Fibroblast of lung (primary cell): ENCODE results near the gene ZNF277. TPM values are rescaled to one million over a fixed set of nuclear protein-coding genes. Genes with fewer than 3 reads are reported as not detected.

Experiments
- DNase-seq, 2 donors: peaks; one replicate each; pipeline versions ENCODE4 v3.0.0 to v3.0.0-alpha.2; 2010; ENCODE audit warnings: low read depth in 2 of 2
- H2AFZ ChIP-seq: 2 replicates; pipeline ENCODE4 v1.5.1; 2012; ENCODE audit warnings: low read length, control low read depth, inconsistent platforms
- H3K27ac ChIP-seq: 2 replicates; pipeline ENCODE4 v1.5.1; 2011; ENCODE audit warnings: low read length, control low read depth; ENCODE audit not compliant: insufficient read depth
- H3K27me3 ChIP-seq: 2 replicates; pipeline ENCODE4 v1.5.1; 2011; ENCODE audit warnings: mild to moderate bottlenecking, low read length; ENCODE audit not compliant: control insufficient read depth, insufficient read depth
- H3K36me3 ChIP-seq: 2 replicates; pipeline ENCODE4 v1.5.1; 2011; ENCODE audit warnings: low read length; ENCODE audit not compliant: control insufficient read depth, insufficient read depth
- H3K4me1 ChIP-seq: 2 replicates; pipeline ENCODE4 v1.5.1; 2011; ENCODE audit warnings: low read length; ENCODE audit not compliant: control insufficient read depth, insufficient read depth; ENCODE audit errors: extremely low read depth
- H3K4me2 ChIP-seq: 2 replicates; pipeline ENCODE4 v1.5.1; 2011; ENCODE audit warnings: low read length, control low read depth; ENCODE audit not compliant: insufficient read depth; ENCODE audit errors: extremely low read depth
- H3K4me3 ChIP-seq, 4 experiments: fragments of 200-600 bp in 1 of 4; sonication (generic) in 1 of 4; replicated peaks in 1 of 4; 2 replicates each; pipeline ENCODE4 v1.5.1; 2011 to 2016; ENCODE audit warnings: low read length in 4 of 4, low read depth in 3 of 4, mild to moderate bottlenecking in 3 of 4, control low read depth in 2 of 4, inconsistent platforms in 1 of 4, mixed read lengths in 1 of 4; ENCODE audit not compliant: insufficient read depth in 1 of 4; ENCODE audit errors: control extremely low read depth in 1 of 4
- H3K79me2 ChIP-seq: 2 replicates; pipeline ENCODE4 v1.5.1; 2012; ENCODE audit warnings: mild to moderate bottlenecking, low read length, inconsistent platforms; ENCODE audit not compliant: control insufficient read depth, insufficient read depth
- H3K9ac ChIP-seq: 2 replicates; pipeline ENCODE4 v1.5.1; 2011; ENCODE audit warnings: mild to moderate bottlenecking, low read length, control low read depth; ENCODE audit not compliant: insufficient read depth
- H3K9me3 ChIP-seq: 2 replicates; pipeline ENCODE4 v1.5.1; 2012; ENCODE audit warnings: low read depth, low read length; ENCODE audit not compliant: control insufficient read depth, insufficient read depth
- H4K20me1 ChIP-seq: 2 replicates; pipeline ENCODE4 v1.5.1; 2011; ENCODE audit warnings: low read length; ENCODE audit not compliant: control insufficient read depth, insufficient read depth; ENCODE audit errors: extremely low read depth
- CTCF ChIP-seq, 2 donors: IDR thresholded peaks in 1 of 2; conservative IDR thresholded peaks in 1 of 2; 1 replicate in 1 of 2; 2 replicates in 1 of 2; pipeline ENCODE4 v1.5.1; 2011 to 2012; ENCODE audit warnings: low read length in 2 of 2, control low read depth in 1 of 2, inconsistent platforms in 1 of 2, low read depth in 1 of 2, mild to moderate bottlenecking in 1 of 2
- EZH2 ChIP-seq: IDR thresholded peaks from 2 replicates; pipeline ENCODE4 v1.5.1; 2012; ENCODE audit warnings: low read length, control low read depth, mild to moderate bottlenecking; ENCODE audit errors: missing control alignments
- polyA plus RNA-seq, 2 donors: library from polyadenylated mRNA; depleted of rRNA in 1 of 2; stranded (reverse) in 1 of 2; unstranded in 1 of 2; fragments of >200 nt; gene quantifications; 2 replicates each; pipeline ENCODE4 v1.2.1, GENCODE V29; 2011 to 2012; ENCODE audit warnings: missing spikeins in 1 of 2
- total RNA-seq: library from RNA; depleted of rRNA; stranded (reverse); fragments of >200 nt; gene quantifications from 2 replicates; pipeline ENCODE4 v1.2.1, GENCODE V29; 2014

ZNF277 gene
- total and polyA plus RNA-seq, 2 donors (not counting 1 experiment from before 2014, with no cell fraction given): 23.1 to 66.6 TPM

- no peaks in the 10 kb centered on the region for H3K4me1 ChIP-seq
- H3K36me3 ChIP-seq: no peaks in the 10 kb centered on the region
- no peak overlapping the region for H3K9ac ChIP-seq
- H3K4me3 ChIP-seq: no peak overlapping the region
- no peak for TF ChIP-seq EZH2
- no peak for TF ChIP-seq CTCF (conservative IDR thresholded peaks at IDR 0.05 in 1 of 2, IDR thresholded peaks at IDR 0.05 in 1 of 2; ENCODE audit: low read depth in 1 of 2, low read length in 2 of 2)
- no peaks in the 10 kb centered on the region for H3K9me3 ChIP-seq
- H2AFZ ChIP-seq: no peak overlapping the region
- H3K79me2 ChIP-seq: no peaks in the 10 kb centered on the region
- DNase-seq: no peak
- H3K27ac ChIP-seq: no peak overlapping the region
- no peak overlapping the region for H3K4me2 ChIP-seq
- H3K27me3 ChIP-seq: no peaks in the 10 kb centered on the region
- H4K20me1 ChIP-seq: no peaks in the 10 kb centered on the region
These were observed 132.3 kb downstream of the ZNF277 start for GRCh38 chr7:112338786-112339185.

- H4K20me1 ChIP-seq: no peaks in the 10 kb centered on the region
- no peaks in the 10 kb centered on the region for H3K9me3 ChIP-seq
- TF ChIP-seq CTCF (conservative IDR thresholded peaks at IDR 0.05 in 1 of 2, IDR thresholded peaks at IDR 0.05 in 1 of 2; ENCODE audit: low read depth in 1 of 2, low read length in 2 of 2) (no peak), EZH2 (no peak)
- H3K9ac ChIP-seq: no peak overlapping the region
- no peak for DNase-seq
- no peak overlapping the region for H3K4me3 ChIP-seq
- H3K27ac ChIP-seq: no peak overlapping the region
- H3K4me1 ChIP-seq: no peaks in the 10 kb centered on the region
- H2AFZ ChIP-seq: no peak overlapping the region
- no peaks in the 10 kb centered on the region for H3K36me3 ChIP-seq
- no peaks in the 10 kb centered on the region for H3K79me2 ChIP-seq
- no peak overlapping the region for H3K4me2 ChIP-seq
- no peaks in the 10 kb centered on the region for H3K27me3 ChIP-seq
These were observed 135.0 kb downstream of the ZNF277 start for GRCh38 chr7:112341464-112341863.

- Histone ChIP-seq H2AFZ (no peak overlapping the region), H3K4me1 (no peaks in the 10 kb centered on the region), H3K4me2 (no peak overlapping the region), H3K36me3 (no peaks in the 10 kb centered on the region), H3K9ac (no peak overlapping the region), H3K9me3 (no peaks in the 10 kb centered on the region), H3K27me3 (no peaks in the 10 kb centered on the region), H3K4me3 (no peak overlapping the region), H3K27ac (no peak overlapping the region), H3K79me2 (no peaks in the 10 kb centered on the region), H4K20me1 (no peaks in the 10 kb centered on the region)
- TF ChIP-seq CTCF (conservative IDR thresholded peaks at IDR 0.05 in 1 of 2, IDR thresholded peaks at IDR 0.05 in 1 of 2; ENCODE audit: low read depth in 1 of 2, low read length in 2 of 2): no peak
- no peak for TF ChIP-seq EZH2
- no peak for DNase-seq
These were observed 140.0 kb downstream of the ZNF277 start for GRCh38 chr7:112346381-112347060.
